Caco-2 (cell line): ENCODE data around the gene ZBTB11. TPM values are rescaled to one million over a fixed set of nuclear protein-coding genes. Genes with fewer than 3 reads are reported as not detected.

Source experiments
- BruUV-seq: library from RNA; stranded (reverse); fragments of 400-500 nt; replicated peaks from 2 replicates; lab custom pipeline; 2021; lab: Mats Ljungman, UMichigan
- CTCF ChIA-PET: fragments of 300-600 bp; sonication (Branson Sonifier 250); formaldehyde crosslinking; loops from one replicate; lab custom pipeline; 2022; ENCODE audit warnings: antibody characterized with exemption; lab: Charles Lee
- POLR2A ChIA-PET: fragments of 300-600 bp; sonication (Branson Sonifier 250); formaldehyde crosslinking; loops from one replicate; lab custom pipeline; 2022; ENCODE audit warnings: antibody characterized with exemption; lab: Charles Lee
- DNase-seq, 2 experiments: peaks; one replicate each; pipeline versions ENCODE4 v3.0.0 to v3.0.0-alpha.2; 2020 to 2022
- H3K27me3 ChIP-seq: replicated peaks from 2 replicates; pipeline ENCODE4 v1.6.0; 2011; ENCODE audit warnings: low read length; ENCODE audit not compliant: control insufficient read depth, insufficient read depth
- H3K36me3 ChIP-seq: 2 replicates; pipeline ENCODE4 v1.5.1; 2011; ENCODE audit warnings: low read length; ENCODE audit not compliant: control insufficient read depth, insufficient read depth
- H3K4me1 ChIP-seq: fragments of 250-450 bp; sonication (Bioruptor Pico); 2 replicates; pipeline ENCODE4 v1.5.1; 2020; ENCODE audit warnings: mild to moderate bottlenecking
- H3K4me3 ChIP-seq: 2 replicates; pipeline ENCODE4 v1.5.1; 2011; ENCODE audit warnings: low read depth, mild to moderate bottlenecking, control low read depth, low read length
- H3K9me3 ChIP-seq: fragments of 250-450 bp; sonication (Bioruptor Pico); 2 replicates; pipeline ENCODE4 v1.5.1; 2020; ENCODE audit warnings: mild to moderate bottlenecking, moderate library complexity
- H3K27ac Mint-ChIP-seq: one replicate; pipeline ENCODE4 v1.8.0; 2022; ENCODE audit warnings: mixed read lengths; ENCODE audit not compliant: unreplicated experiment
- H3K27me3 Mint-ChIP-seq: one replicate; pipeline ENCODE4 v1.8.0; 2022; ENCODE audit warnings: mixed read lengths; ENCODE audit not compliant: insufficient read depth, unreplicated experiment
- H3K36me3 Mint-ChIP-seq: one replicate; pipeline ENCODE4 v1.8.0; 2022; ENCODE audit warnings: mild to moderate bottlenecking, mixed read lengths; ENCODE audit not compliant: insufficient read depth, unreplicated experiment
- H3K4me1 Mint-ChIP-seq: one replicate; pipeline ENCODE4 v1.8.0; 2022; ENCODE audit warnings: low read depth, mixed read lengths; ENCODE audit not compliant: unreplicated experiment
- H3K4me3 Mint-ChIP-seq: one replicate; pipeline ENCODE4 v1.8.0; 2022; ENCODE audit warnings: mild to moderate bottlenecking, moderate library complexity, mixed read lengths; ENCODE audit not compliant: unreplicated experiment
- H3K9me3 Mint-ChIP-seq: one replicate; pipeline ENCODE4 v1.8.0; 2022; ENCODE audit warnings: mixed read lengths; ENCODE audit not compliant: unreplicated experiment
- intact Hi-C: fragments of 100-400 bp; cut with micrococcal nuclease; formaldehyde crosslinking; loops from one replicate; pipeline ENCODE4 v1.10.0; 2022; ENCODE audit not compliant: unreplicated experiment
- total RNA-seq: library from RNA; stranded (reverse); gene quantifications from 2 replicates; pipeline ENCODE4 v1.2.3, GENCODE V29; 2022
- TF ChIP-seq, protein P1 (sequence below), 2 experiments: fragments of 200-600 bp in 1 of 2; IDR thresholded peaks; 1 replicate in 1 of 2; 2 replicates in 1 of 2; pipeline versions ENCODE4 v1.5.1 to v1.8.0; 2011 to 2022; ENCODE audit warnings: antibody characterized with exemption in 1 of 2, control low read depth in 1 of 2, inconsistent platforms in 1 of 2, low read depth in 1 of 2, low read length in 1 of 2, mild to moderate bottlenecking in 1 of 2, moderate library complexity in 1 of 2; ENCODE audit not compliant: insufficient read depth in 1 of 2, severe bottlenecking in 1 of 2, unreplicated experiment in 1 of 2

The ZBTB11 gene
- total RNA-seq, 1 experiment from 2014 or later = 16.4 TPM

DNA sequence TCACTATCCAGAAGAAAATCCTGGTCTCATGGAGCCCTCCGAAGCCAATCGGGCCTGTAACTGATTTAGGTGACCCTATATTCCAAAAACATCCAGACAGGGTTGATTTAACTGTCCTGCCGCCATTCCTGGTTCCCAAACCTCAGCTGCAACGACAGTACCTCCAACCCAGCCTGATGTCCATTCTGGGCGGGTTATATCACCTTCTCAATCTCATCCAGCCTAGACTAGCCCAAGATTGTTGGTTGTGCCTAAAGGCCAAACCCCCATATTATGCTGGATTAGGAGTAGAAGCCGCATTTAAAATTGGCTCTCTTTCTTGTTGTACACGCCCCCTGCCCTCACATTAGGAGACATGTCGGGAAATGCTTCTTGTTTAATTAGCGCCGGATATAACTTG, 36.7 kb downstream of the ZBTB11 start:
- H3K27me3 ChIP-seq = no peaks in the 10 kb centered on the region
- no peaks in the 10 kb centered on the region for H3K36me3 ChIP-seq
- Mint-ChIP-seq H3K4me1 (peaks cover 6% of the 10 kb centered on the region), H3K36me3 (peaks cover 6% of the 10 kb centered on the region), H3K27me3 (no peaks in the 10 kb centered on the region), H3K9me3 (no peaks in the 10 kb centered on the region), H3K27ac (no peak overlapping the region), H3K4me3 (no peak overlapping the region)
- H3K9me3 ChIP-seq = no peaks in the 10 kb centered on the region
- no TSS peak for BruUV-seq
- TF ChIP-seq, protein P1, sequence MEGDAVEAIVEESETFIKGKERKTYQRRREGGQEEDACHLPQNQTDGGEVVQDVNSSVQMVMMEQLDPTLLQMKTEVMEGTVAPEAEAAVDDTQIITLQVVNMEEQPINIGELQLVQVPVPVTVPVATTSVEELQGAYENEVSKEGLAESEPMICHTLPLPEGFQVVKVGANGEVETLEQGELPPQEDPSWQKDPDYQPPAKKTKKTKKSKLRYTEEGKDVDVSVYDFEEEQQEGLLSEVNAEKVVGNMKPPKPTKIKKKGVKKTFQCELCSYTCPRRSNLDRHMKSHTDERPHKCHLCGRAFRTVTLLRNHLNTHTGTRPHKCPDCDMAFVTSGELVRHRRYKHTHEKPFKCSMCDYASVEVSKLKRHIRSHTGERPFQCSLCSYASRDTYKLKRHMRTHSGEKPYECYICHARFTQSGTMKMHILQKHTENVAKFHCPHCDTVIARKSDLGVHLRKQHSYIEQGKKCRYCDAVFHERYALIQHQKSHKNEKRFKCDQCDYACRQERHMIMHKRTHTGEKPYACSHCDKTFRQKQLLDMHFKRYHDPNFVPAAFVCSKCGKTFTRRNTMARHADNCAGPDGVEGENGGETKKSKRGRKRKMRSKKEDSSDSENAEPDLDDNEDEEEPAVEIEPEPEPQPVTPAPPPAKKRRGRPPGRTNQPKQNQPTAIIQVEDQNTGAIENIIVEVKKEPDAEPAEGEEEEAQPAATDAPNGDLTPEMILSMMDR (IDR thresholded peaks at IDR 0.05; ENCODE audit: insufficient read depth in 1 of 2, low read depth in 1 of 2, low read length in 1 of 2, severe bottlenecking in 1 of 2, unreplicated experiment in 1 of 2) = no peak
- DNase-seq = no peak
- peaks cover 9% of the 10 kb centered on the region for H3K4me1 ChIP-seq
- CTCF ChIA-PET = no interaction called here
- H3K4me3 ChIP-seq = no peak overlapping the region
- intact Hi-C loops = no loop called here
- POLR2A ChIA-PET = no interaction called here

DNA sequence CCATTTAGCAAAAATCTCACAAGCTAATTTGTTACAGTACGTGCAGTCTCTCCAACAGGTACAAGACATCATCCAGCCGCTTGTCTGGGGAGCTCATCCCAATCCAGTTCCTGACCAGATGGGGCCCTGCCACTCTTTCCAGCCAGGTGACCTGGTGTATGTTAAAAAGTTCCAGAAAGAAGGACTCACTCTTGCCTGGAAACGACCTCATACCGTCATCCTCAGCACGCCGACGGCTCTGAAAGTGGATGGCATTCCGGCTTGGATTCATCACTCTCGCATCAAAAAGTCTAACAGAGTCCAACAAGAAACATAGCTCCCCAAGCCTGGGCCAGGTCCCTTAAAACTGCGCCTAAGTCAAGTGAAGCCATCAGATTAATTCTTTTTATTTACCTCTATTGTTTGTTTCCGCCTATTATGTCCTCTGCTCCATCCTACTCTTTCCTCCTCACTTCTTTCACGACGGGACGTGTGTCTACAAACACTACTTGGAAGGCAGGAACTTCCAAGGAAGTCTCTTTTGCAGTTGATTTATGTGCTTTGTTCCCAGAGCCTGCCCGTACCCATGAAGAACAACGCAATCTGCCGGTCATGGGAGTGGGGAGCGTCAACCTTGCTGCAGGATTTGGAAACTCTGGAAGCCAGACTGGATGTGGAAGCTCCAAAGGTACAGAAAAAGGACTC, 37.5 kb downstream of the ZBTB11 start:
- no peaks in the 10 kb centered on the region for H3K27me3 ChIP-seq
- H3K4me3 ChIP-seq = no peak overlapping the region
- H3K4me1 ChIP-seq = peaks cover 9% of the 10 kb centered on the region
- Mint-ChIP-seq H3K27me3 (peaks cover 4% of the 10 kb centered on the region), H3K4me3 (no peak overlapping the region), H3K4me1 (peaks cover 6% of the 10 kb centered on the region), H3K36me3 (peaks cover 6% of the 10 kb centered on the region), H3K27ac (no peak overlapping the region), H3K9me3 (no peaks in the 10 kb centered on the region)
- DNase-seq = no peak
- H3K9me3 ChIP-seq = no peaks in the 10 kb centered on the region
- TF ChIP-seq, protein P1 (IDR thresholded peaks at IDR 0.05; ENCODE audit: insufficient read depth in 1 of 2, low read depth in 1 of 2, low read length in 1 of 2, severe bottlenecking in 1 of 2, unreplicated experiment in 1 of 2) = no peak
- ChIA-PET CTCF (no interaction called here), POLR2A (no interaction called here)
- no peaks in the 10 kb centered on the region for H3K36me3 ChIP-seq
- intact Hi-C loops = no loop called here
- no TSS peak for BruUV-seq

DNA sequence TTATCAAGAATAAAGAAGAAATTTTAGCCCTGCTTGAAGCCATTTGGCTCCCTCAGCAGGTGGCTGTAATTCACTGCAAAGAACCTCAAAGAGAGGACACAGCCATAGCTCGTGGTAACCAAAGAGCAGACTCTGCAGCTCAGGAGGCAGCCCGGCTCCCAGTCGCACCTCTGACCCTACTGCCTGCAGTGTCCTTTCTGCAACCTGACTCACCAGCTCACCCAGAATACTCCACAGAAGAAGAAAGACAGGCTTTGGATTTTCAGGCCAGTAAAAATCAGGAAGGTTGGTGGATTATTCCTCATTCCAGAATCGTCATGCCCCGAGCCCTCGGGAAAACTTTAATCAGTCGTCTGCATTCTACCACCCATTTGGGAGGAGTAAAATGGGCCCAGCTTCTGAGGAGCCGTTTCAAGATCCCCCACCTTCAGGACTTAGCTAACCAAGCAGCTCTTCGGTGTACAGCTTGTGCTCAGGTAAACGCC, 38.6 kb downstream of the ZBTB11 start:
- intact Hi-C loops = no loop called here
- no peak overlapping the region for H3K27ac Mint-ChIP-seq
- H3K4me1 ChIP-seq = peaks cover 9% of the 10 kb centered on the region
- no peaks in the 10 kb centered on the region for H3K27me3 ChIP-seq
- H3K4me1 Mint-ChIP-seq = peaks cover 7% of the 10 kb centered on the region
- H3K9me3 ChIP-seq = no peaks in the 10 kb centered on the region
- DNase-seq = peak in 1 of 2 experiments; percentile 6
- no peak overlapping the region for H3K4me3 Mint-ChIP-seq
- POLR2A ChIA-PET = no interaction called here
- TF ChIP-seq, protein P1 (IDR thresholded peaks at IDR 0.05; ENCODE audit: insufficient read depth in 1 of 2, low read depth in 1 of 2, low read length in 1 of 2, severe bottlenecking in 1 of 2, unreplicated experiment in 1 of 2) = no peak
- H3K36me3 ChIP-seq = no peaks in the 10 kb centered on the region
- no TSS peak for BruUV-seq
- peaks cover 6% of the 10 kb centered on the region for H3K36me3 Mint-ChIP-seq
- no peaks in the 10 kb centered on the region for H3K9me3 Mint-ChIP-seq
- H3K4me3 ChIP-seq = no peak overlapping the region
- H3K27me3 Mint-ChIP-seq = peaks cover 7% of the 10 kb centered on the region
- CTCF ChIA-PET = interaction anchor here (0.6 to 1.0 kb wide), 4 partner anchors 60 to 925 kb away, joined by 3 read pairs; partner anchors contain the start of gene PCNP
